Measurements from ENCODE around the gene ZNF189.
"Not testable (repeated sequence)": the region's sequence is repeated elsewhere in the genome, so short reads cannot be mapped to it uniquely, and the experiment has no call there.

ZNF189 gene

DNA sequence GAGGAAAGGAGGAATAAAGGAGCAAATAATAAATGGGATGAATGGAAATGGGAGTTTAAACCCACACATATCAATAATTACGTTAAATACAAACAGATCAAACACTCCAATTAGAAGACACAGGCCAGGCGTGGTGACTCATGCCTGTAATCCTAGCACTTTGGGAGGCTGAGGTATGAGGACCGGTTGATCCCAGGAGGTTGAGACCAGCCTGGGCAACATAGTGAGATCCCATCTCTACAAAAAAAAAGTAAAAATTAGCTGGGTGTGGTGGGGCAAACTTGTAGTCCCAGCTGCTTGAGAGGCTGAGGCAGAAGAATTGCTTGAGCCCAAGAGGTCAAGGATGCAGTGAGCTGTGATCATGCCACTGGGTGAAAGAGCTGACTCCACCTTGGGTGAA is 17.5 kb upstream of the ZNF189 start:
- no peak for DNase-seq

DNA sequence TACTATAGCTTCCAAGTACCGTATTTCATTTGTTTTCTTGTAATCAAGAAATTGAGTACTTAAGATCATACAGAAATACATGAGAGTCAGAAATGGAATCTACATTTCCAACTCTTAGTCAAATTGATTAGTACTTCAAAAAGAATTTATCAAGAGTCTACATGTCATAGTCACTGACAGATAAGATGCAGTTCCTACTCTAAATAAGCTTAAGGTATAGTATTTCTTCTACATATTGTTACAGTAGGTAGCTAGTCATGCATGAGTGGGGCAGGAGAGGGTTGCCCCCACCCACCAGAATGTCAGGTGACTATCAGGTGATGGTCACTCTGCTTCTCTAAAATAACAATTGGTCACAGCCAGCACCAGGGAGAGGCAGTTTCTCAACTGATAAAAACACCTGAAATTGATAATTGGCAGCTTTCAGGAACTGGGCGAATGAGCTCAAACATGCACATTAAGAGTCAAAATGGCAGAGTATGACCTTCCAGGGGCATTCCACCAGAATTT is 16.8 kb upstream of the ZNF189 start:
- no peak for DNase-seq

DNA sequence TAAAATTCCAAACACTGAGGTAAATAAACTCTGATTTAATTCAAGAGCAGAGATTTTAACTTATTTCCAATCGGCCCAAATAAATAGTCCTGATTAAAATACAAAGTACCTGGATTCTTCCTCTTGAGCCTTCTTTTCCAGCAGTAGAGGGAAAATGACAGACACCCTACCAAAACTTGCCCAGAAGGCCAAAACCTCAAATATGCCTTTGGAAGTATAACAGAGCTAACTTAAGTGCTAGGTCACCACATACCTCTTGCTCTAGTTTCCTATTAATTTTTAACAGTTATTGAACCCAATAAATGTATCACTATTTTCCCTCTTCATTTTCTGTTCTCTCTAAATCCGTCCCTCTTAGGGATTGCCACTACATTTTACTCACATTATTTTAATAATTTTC is 15.3 kb upstream of the ZNF189 start:
- peak; percentile 26 for DNase-seq

DNA sequence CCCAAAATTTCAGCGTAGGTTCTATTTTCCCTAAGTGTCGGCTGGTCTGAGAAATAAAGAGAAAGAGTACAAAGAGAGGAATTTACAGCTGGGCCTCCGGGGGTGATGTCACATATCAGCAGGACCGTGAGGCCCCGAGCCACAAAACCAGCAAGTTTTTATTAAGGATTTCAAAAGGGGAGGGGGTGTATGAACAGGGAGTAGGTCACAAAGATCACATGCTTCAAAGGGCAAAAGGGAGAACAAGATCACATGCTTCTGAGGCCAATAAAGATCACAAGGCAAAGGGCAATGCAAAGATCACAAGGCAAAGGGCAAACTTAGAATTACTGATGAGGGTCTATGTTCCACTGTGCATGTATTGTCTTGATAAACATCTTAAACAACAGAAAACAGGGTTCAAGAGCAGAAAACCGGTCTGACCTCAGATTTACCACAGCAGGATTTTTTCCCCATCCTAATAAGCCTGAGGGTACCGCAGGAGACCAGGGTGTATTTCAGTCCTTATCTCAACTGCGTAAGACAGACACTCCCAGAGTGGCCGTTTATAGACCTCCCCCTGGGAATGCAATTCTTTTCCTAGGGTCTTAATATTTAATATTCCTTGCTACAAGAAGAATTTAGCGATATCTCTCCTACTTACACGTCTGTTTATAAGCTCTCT is 13.6 kb upstream of the ZNF189 start, which contains the start of gene BAAT:
Gene BAAT, minus strand, starts transcription at position 134 of the 664 bp plus-strand sequence. CDS start 13,602 bp downstream, outside the sequence.
- not testable (repeated sequence) for DNase-seq

DNA sequence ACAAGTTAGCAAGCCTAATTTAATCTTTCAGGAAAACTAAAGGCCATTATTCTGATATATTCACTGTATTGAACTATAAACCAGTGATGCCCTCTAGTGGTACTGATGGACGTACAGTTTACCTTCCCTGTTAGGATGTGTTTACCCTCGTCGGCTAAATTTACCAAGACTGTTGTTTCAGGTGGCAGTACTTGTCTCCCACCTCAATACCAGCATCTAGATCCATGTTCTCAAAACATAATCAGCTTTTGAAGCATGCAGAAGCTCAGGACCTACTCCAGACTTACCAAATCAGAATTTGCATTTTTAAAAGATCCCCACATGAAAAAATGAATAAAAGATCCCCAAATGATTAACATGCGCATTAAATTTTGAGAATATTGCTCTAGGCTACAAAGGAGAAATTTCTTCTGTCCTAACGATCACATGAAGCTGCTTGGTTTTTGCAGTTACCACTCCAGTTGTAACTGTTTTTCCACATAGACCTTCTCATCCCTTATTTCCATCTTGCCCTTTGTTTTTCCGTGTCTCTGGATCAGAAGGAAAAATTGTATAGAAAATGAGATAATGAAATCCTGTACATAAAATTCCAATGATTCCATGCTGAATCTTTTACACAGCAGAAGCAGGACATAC is 10.7 kb upstream of the ZNF189 start:
- peak; percentile 67 for DNase-seq

DNA sequence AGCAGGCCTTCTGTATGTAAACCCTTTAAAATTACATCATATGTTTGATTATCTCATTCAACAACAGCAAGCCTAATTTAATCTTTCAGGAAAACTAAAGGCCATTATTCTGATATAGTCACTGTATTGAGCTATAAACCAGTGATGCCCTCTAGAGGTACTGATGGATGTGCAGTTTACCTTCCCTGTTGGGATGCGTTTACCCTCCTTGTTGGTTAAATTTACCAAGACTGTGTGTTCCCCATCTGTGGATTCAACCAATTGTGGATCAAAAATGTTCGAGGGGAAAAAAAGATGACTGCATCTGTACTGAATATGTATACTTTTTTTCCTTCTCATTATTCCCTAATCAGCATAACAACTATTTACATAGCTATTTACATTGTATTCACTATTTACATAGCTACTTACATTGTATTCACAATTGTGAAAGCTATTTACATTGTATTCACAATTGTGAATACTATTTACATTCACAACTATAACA is 10.1 kb upstream of the ZNF189 start:
- no peak for DNase-seq

DNA sequence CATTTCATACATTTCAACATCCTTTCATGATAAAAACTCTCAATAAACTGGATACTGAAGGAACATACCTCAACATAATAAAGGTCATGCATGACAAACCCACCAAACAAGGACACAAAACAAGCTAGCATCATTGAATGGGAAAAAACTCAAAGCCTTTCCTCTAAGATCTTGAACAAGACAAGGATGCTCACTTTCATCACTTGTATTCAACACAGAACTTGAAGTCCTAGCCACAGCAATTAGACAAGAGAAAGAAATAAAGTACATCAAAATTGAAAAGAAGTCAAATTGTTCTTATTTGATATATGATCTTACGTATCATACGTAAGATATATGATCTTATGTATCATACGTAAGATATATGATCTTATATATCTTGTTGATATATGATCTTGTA is 5.5 kb upstream of the ZNF189 start:
- no peak for DNase-seq

DNA sequence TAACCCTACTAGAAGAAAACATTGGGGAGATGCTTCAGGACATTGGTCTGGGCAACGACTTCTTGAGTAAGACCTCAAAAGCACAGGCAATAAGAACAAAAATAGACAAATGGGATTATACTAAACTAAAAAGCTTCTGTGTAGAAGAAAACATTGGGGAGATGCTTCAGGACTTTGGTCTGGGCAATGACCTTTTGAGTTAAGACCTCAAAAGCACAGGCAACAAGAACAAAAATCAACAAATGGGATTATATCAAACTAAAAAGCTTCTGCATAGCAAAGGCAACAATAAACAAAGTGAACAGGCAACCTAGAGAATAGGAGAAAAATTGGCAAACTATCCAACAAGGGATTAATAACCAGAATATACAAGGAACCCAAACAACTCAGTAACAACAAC is 4.0 kb upstream of the ZNF189 start:
- DNase-seq, result no peak

DNA sequence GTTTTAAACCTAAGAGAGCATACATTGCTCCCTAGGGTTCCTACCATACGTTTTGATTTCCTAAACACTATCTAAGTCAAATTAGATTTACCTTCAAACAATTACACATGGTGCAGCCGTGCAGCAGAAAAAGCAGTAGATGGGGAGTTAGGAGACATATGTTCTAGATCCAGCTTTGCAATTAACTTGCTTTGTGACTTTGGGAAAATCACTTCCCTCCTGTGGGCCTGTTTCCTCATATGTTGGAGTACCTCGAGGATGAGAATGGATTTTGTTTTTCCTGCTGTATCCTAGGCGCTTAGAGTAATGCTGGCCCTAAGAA is 944 bp upstream of the ZNF189 start:
- no peak for DNase-seq

DNA sequence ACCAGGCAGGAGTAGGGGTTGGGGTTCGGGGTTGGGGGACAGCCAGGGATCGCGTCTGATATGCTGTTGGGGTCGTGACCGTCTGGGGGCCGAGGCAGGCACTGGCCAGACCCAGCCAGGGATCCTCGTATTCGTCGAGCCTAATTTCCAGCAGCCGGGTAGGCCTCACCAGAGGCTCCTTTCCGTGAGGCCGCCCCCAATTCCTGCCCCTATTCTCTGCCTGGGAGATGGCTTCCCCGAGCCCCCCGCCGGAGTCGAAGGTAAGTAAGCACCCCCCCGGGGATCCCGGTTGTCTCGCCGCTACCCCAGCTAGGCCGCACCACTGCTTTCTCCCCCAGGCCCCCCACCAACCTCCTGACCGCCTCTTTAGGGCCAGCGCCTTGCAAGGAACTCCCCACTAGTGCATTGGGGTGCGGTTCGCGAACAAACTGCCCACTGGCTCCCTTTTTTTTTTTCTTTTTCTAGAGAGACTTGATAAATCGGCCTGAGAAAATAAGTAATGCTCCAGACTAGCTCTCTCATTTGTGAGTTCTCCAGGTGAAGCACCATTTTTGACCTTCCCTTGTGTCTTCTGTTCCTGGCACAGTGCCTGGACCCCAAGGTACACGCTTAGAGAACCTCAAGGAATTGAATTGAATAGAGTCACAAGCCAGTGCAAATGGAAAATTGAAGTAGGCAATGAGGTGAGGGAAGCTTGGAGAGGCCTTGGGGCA is 435 bp downstream of the ZNF189 start:
- peak; percentile 17 for DNase-seq

DNA sequence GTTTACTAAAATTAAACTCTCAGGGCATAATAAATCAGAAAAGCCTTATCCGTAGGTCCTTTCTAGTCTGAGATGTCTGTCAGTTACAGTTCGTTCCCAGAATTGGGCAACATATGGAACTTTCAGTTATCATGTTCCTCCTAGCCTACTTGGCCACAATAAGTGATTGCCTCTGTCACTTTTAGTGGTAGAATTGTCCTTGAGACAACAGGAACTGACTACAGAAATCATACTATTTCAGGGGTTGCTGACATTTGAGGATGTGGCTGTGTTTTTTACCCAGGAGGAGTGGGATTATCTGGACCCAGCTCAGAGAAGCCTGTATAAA is 956 bp downstream of the ZNF189 start:
- no peak for DNase-seq

DNA sequence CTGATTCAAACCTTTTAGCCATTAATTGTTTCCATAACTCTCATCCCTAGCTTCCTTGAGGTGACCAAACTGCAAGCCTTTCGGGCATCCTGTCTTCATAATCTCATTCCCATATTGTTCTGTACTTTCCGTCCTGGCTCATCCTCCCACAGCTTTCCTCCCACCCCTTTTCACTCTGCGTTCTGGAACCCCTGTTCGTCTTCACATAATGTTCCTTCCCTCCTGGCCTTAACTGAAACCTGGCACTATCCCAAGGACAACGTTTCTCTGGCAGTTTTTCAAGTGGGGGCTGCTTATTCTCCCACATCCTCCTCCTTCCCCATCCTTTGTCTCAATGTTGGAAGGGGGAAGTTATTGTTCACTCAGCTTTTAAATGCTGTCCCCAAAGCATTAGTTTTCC is 1.5 kb downstream of the ZNF189 start:
- DNase-seq, result no peak

DNA sequence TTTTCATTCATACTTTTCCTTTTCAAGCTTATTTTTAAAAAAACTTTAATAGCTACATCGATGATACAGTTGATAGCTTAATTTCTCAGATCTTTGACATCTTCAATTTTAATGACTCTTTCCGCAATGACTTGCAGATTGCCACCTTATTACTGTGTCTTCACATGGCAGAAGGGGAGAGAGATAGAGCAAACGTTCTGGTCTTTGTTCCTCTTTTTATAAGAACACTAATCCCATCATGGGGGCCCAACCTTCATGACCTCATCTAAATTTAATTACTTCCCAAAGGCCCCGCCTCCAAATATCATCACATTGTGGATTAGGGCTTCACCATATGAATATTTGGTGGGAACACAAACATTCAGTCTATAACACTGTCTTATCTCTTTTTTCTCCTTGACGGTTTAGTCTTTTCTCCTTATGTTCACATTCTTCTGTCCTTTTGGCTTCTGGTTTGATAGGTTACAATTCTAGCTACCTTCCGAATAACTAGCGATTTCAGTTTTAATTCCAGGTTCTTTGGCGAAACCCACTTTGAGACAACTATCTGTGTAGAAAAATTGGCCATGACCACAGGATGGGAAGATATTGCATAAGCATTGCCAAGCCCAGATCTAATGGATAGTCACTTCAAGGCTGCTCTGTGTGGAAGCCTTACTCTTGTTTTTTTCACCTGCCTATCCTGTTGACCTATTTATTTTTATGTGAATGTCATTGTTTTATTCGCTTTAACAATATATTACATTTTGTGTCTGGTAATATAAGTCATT is 5.0 kb downstream of the ZNF189 start:
- DNase-seq, result no peak

DNA sequence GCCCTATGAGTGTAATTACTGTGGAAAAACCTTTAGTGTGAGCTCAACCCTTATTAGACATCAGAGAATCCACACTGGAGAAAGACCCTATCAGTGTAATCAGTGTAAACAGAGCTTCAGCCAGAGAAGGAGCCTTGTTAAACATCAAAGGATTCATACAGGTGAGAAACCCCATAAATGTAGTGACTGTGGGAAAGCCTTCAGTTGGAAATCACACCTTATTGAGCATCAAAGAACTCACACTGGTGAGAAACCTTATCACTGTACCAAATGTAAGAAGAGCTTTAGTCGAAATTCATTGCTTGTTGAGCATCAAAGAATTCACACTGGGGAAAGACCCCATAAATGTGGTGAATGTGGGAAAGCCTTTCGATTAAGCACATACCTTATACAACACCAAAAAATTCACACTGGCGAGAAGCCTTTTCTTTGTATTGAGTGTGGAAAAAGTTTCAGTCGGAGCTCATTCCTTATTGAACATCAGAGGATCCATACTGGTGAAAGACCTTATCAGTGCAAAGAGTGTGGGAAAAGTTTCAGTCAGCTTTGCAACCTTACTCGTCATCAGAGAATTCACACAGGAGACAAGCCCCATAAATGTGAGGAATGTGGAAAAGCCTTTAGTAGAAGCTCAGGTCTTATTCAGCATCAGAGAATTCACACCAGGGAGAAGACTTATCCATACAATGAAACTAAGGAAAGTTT is 9.9 kb downstream of the ZNF189 start:
- DNase-seq, result no peak

DNA sequence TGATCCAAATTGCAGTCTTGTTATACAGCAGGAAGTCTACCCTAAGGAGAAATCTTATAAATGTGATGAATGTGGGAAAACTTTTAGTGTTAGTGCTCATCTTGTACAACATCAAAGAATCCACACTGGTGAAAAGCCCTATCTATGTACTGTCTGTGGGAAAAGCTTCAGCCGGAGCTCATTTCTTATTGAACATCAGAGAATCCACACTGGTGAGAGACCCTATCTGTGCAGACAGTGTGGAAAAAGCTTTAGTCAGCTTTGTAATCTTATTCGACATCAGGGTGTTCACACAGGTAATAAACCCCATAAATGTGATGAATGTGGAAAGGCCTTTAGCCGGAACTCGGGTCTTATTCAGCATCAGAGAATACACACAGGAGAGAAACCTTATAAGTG is 10.4 kb downstream of the ZNF189 start:
- no peak for DNase-seq

DNA sequence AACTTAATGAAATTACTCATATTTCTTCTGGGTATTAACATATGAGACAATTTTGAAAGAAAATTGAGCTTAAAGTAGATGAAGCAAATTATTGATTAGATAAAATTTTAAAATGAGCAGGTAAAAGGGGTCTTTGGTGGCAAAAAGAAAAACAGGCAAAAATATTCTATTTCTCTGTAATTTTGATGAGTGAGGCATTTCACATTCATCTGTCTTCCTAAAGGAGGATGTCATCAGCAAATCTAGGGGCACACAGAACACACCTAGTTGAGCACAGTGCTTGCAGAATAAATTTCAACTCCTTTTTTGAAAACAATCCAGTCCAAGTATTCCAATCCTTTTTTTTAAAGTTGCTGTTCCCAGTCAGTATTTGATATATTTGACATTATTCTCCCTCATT is 16.2 kb downstream of the ZNF189 start:
- no peak for DNase-seq

DNA sequence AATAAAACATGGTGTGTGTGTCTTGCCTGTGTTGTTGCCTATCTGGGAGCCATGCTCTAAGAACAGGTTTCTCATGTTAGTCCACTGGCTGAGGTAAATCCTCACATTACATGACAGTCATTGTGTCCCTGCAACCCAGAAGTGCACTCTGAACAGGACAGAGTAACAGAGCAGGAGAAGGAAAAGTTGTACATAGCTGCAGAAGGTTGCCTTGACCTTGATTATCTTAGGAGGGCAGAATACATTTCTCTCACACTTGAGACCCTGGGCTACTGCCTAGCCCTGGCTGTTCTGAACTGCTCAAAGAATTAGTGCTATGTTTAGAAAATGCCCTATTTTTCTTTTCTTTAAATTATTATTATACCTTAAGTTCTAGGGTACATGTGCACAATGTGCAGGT is 16.9 kb downstream of the ZNF189 start:
- no peak for DNase-seq

DNA sequence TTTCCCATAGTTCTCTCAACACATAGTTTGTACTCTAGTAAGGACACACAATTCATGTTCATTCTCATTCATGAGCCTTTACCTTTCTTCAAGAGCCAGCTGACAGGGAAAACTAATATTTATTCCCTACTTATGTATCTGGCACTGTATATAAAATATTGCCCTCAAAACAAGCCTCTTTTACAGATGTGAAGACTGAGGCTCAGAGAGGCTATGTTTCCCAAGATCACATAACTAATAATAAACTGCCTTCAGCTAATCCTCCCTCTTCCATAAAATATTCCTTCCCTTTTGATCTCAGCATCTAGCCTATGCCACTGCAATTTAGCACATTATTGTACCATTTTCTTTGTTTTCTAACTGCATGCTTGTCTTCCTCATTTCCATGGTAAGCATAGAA is 18.7 kb downstream of the ZNF189 start:
- no peak for DNase-seq

DNA sequence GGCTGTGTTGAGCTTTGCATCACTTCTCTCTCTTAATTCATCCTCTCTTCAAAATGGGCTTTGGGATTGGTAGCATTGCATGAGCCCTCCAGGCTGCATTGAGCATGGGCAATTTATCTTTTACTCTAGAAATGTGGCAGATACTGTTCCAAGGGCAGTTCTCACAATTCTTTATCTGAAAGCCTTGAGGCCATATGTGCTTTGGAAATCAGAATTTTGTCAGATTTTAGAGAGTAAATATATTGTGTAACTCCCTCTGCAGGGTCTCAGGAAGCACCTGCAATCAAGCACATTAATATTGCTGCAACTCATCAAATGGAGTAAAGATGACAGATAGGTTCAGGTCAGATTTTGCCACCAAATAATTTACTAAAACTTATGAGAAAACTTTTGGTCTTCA is 19.3 kb downstream of the ZNF189 start:
- no peak for DNase-seq

DNA sequence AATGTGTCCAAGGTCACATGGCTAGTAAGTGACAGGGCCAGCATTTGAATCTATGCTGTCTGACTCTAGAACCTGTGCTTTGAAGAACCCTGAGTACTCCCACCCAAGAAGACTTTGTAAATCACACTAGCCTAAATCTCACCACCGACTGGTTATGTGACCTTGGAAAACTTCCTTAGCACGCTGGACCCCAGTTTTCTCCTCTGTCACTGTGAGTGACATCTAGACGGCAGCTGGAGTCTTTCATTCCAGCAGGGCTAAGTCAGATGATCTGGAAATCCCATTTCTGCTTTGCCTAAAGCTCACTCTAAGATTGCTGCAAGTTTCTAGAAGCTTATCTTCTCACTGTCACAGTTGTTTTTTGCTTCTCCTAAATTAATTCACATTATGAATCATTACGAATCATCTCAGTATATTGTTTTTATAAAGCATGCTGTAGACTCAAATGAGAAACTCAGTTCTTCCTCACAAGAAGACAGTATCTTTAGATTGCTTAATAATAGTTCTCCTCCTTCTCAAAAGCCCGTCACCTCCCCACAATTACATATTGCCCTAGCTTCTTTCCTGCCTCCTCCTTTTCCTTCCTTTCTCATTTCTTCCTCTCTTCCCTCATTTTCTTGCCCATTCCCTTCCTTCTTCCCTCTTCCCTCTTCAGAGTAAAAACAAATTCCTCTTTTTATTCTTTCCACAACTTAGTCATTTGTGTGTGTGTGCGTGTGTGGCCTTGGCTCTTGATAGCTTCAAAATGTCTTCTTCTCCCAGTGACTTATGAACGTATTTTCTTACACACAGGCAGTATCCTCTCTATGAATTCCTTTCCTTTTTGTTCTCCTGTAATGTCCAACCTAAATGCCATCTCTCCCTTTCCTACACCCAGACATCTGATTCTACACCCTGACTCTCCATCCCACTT is 20.1 kb downstream of the ZNF189 start:
- DNase-seq, result peak; percentile 10

DNA sequence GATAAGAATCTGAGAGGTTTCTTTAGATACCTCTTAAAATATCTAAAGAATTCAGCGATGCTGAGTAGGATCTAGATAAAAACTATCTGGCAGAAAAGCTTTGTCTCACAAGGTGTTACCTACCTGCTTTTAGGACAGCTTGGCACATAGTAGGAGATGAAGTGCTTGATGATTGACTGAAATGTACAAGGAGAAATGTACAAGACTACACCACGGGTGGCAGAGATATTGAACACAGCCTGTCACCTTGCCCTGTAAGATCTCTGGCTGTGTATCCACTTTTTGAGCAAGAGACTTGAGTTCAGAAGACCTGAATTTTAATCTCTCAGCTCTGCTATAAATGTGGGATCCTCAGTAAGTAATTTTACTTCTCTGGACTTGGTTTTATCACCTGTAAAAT is 21.2 kb downstream of the ZNF189 start:
- no peak for DNase-seq

DNA sequence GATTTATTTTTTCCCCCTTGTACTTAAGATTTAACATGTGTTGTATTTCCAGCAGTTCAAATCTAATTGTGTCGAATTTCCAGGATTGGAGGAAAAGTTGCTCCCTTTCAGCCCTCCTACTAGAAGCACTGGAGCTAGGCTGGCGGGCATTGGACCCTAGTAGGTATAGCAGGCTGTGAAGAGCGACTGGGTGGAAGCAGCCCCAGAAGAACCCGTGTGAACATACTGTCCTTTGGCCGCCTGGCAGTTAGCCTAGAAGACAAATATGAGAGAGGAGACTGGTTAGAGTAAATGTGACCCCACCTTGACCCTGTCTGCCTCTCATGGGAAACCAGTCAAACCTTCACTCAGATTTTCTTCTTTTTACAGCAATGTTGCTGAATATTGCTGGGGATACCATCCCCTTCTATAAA is 23.0 kb downstream of the ZNF189 start:
- DNase-seq, result no peak
